ENCODE data around the gene RGS12. TPM values are rescaled to one million over a fixed set of nuclear protein-coding genes. Genes with fewer than 3 reads are reported as not detected.

The RGS12 gene
- total RNA-seq, 3 donors from 2014 or later, result 2.3 to 3.0 (median 2.5) TPM

DNA sequence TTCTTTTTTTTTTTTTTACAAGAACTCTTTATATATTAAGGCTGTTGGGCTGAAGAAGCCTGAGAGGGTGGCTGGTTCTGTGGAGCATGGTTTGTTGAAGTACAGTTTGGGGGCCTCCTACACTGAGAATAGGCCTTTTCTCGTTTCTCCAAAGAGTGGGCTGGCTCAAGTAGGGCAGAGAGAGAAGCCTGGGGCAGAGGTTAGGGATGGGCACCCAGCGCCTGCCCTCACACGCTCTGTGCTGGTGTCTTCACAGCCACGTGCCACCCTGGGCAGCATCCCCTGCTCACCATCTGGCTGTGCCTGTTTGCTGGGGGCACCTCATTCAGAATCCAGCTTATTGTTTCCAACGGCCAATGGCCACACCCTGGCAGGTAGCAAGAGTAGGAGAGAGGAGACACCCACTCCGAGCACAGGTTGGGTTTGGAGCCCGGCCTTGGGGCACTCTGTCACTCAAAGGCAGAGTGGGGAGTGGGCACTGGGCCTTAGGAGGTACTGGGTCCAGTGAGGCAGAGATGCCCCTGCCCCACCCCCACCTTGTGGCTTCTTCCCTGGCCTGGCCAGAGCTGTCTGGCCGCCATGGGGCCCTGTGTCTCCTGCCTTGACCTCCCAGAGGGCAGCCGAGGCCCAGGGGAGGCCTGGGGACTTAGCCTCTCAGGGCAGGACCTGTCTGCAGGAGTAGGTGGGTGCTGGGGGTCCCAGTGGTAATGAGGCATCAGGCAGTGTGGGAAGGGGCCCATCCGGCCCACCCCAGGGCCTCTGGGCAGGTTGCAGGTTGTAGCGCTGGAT is 40.9 kb upstream of the RGS12 start:
- no peak for ATAC-seq
- Mint-ChIP-seq H3K9me3 (no peaks in the 10 kb centered on the region), H3K36me3 (ENCODE audit: insufficient read depth) (no peaks in the 10 kb centered on the region), H3K27me3 (ENCODE audit: low read depth) (no peaks in the 10 kb centered on the region), H3K4me1 (ENCODE audit: low read depth) (no peaks in the 10 kb centered on the region), H3K4me3 (no peak overlapping the region)
- DNase-seq, result no peak

DNA sequence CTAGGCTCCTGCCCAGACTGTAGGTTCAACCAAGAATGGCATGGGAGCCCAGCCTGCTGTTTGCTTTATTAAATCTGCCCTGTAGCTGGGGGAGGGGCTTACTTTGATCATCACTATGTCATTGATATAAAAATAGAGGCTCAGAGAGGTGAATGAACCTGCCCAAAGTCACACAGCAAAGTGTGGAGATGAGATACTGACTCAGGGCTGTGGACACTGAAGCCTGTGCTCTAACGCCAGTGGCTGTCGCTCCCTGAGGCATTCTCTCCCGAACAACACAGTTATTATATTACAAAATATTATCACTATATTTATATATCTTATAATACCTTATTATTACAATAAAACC is 40.4 kb upstream of the RGS12 start:
- Mint-ChIP-seq H3K4me1 (ENCODE audit: low read depth) (no peaks in the 10 kb centered on the region), H3K4me3 (no peak overlapping the region), H3K27me3 (ENCODE audit: low read depth) (no peaks in the 10 kb centered on the region), H3K36me3 (ENCODE audit: insufficient read depth) (no peaks in the 10 kb centered on the region), H3K9me3 (no peaks in the 10 kb centered on the region)
- DNase-seq (no peak), ATAC-seq (no peak)

DNA sequence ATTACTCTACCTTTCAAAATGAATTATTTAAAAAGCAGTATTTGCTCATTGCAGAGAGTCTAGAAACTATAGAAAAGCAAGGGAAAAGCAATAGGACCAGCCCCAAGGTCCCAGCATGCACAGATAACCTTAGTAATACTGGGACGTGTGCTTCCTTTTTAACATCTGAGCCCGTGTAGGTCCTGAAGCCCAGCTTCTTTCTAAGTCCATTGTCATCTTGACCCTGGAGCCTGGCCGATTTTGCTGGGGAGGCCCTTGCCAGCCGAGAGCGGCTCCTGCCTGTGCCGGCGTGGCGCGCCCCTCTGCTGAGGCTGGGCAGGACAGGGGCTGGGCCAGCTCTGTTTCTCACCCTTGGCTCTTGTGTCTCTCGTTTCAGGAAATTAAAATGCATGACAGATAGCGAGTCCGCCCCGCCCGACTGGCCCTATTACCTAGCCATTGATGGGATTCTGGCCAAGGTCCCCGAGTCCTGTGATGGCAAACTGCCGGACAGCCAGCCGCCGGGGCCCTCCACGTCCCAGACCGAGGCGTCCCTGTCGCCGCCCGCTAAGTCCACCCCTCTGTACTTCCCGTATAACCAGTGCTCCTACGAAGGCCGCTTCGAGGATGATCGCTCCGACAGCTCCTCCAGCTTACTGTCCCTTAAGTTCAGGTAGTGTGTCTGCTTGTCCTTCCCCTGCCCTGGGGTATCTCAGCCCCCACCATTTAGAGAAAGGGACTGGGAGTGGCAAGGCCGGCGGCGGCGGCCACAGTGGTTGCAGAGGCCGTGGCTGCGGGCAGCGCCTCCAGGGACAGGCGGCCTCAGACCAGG is 39.8 kb upstream of the RGS12 start:
- H3K4me1 Mint-ChIP-seq (ENCODE audit: low read depth), result no peaks in the 10 kb centered on the region
- ATAC-seq (no peak), DNase-seq (peak; percentile 2)
- no peaks in the 10 kb centered on the region for H3K27me3 Mint-ChIP-seq (ENCODE audit: low read depth)
- H3K9me3 Mint-ChIP-seq, result no peaks in the 10 kb centered on the region
- H3K36me3 Mint-ChIP-seq (ENCODE audit: insufficient read depth), result no peaks in the 10 kb centered on the region
- no peak overlapping the region for H3K4me3 Mint-ChIP-seq

DNA sequence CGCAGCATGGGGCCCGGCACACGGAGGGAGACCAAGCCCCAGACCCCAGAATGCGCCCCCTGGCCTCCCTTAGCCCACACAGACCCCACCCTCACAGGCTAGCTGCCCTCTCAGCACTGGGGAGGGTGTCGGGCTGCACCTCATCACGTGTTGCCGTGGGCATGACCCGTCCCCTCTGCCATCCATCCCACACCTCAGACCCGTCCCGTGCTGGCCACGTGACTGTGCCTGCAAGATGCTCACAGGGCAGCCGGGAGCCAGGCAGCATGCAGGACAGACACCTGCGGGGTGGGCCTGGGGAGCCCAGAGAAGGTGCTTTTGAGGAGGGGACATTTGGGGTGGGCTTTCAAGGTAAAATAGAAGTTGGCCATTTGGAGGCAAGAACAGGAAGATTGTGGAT is 39.0 kb upstream of the RGS12 start:
- ATAC-seq (no peak), DNase-seq (peak; percentile 1)
- Mint-ChIP-seq H3K4me1 (ENCODE audit: low read depth) (no peaks in the 10 kb centered on the region), H3K36me3 (ENCODE audit: insufficient read depth) (no peaks in the 10 kb centered on the region), H3K9me3 (no peaks in the 10 kb centered on the region), H3K4me3 (no peak overlapping the region), H3K27me3 (ENCODE audit: low read depth) (no peaks in the 10 kb centered on the region)

DNA sequence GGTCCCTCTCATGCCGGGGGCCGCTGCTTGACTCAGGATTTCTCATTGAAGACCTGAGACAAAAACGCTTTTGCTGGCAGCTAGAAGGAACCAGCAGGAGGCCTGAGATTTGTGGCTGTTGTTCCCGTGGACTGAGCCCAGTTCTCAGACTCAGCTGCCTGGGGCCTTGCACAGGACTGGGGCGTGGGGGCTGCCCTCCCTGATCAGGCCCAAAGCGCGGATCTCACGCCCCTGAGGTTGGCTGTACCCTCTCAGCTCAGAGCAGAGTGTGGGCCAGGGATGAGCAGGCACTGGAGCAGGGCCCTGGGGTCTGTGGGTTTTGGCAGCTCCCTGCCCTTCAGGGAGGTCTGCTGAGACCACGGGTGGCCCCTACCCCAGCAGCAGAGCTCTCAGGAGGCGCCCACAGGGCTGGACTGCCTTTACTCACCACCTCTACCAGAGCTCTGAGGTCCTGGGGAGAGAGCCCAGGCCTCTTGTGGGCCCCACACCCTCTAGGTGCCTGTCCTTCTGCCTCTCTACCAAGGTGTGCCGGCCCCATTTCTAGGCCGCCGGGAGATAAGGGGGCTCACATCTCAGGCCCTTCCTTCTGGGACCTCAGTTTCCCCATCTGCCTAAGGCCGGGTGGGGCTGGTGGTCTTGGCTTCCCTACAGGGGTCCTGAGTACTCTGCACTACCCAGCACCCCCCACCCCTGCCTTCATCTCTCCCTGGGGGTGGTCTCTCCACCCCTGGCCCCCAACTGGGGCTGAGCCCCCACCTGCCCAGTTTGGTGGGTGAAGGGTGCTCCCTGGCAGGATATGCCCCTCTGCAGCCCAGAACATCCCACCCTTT is 38.3 kb upstream of the RGS12 start:
- Mint-ChIP-seq H3K9me3 (no peaks in the 10 kb centered on the region), H3K27me3 (ENCODE audit: low read depth) (no peaks in the 10 kb centered on the region), H3K4me1 (ENCODE audit: low read depth) (no peaks in the 10 kb centered on the region), H3K4me3 (no peak overlapping the region), H3K36me3 (ENCODE audit: insufficient read depth) (no peaks in the 10 kb centered on the region)
- ATAC-seq (no peak), DNase-seq (peak; percentile 1)

- Mint-ChIP-seq H3K9me3 (no peaks in the 10 kb centered on the region), H3K4me1 (ENCODE audit: low read depth) (no peaks in the 10 kb centered on the region), H3K27me3 (ENCODE audit: low read depth) (no peaks in the 10 kb centered on the region), H3K36me3 (ENCODE audit: insufficient read depth) (no peaks in the 10 kb centered on the region), H3K4me3 (no peak overlapping the region)
- DNase-seq, result no peak
- no peak for ATAC-seq
Observed at GRCh38 chr4:3255611-3256186, 37.1 kb upstream of the RGS12 start.

- no peak overlapping the region for H3K4me3 Mint-ChIP-seq
- H3K27me3 Mint-ChIP-seq (ENCODE audit: low read depth), result no peaks in the 10 kb centered on the region
- DNase-seq, result no peak
- H3K9me3 Mint-ChIP-seq, result no peaks in the 10 kb centered on the region
- no peaks in the 10 kb centered on the region for H3K4me1 Mint-ChIP-seq (ENCODE audit: low read depth)
- H3K36me3 Mint-ChIP-seq (ENCODE audit: insufficient read depth), result no peaks in the 10 kb centered on the region
- no peak for ATAC-seq
Observed at GRCh38 chr4:3256230-3257102, 36.4 kb upstream of the RGS12 start.

- ATAC-seq (no peak), DNase-seq (no peak)
- Mint-ChIP-seq H3K36me3 (ENCODE audit: insufficient read depth) (no peaks in the 10 kb centered on the region), H3K9me3 (no peaks in the 10 kb centered on the region), H3K27me3 (ENCODE audit: low read depth) (no peaks in the 10 kb centered on the region), H3K4me3 (no peak overlapping the region), H3K4me1 (ENCODE audit: low read depth) (no peaks in the 10 kb centered on the region)
Observed at GRCh38 chr4:3257103-3257555, 35.7 kb upstream of the RGS12 start.

DNA sequence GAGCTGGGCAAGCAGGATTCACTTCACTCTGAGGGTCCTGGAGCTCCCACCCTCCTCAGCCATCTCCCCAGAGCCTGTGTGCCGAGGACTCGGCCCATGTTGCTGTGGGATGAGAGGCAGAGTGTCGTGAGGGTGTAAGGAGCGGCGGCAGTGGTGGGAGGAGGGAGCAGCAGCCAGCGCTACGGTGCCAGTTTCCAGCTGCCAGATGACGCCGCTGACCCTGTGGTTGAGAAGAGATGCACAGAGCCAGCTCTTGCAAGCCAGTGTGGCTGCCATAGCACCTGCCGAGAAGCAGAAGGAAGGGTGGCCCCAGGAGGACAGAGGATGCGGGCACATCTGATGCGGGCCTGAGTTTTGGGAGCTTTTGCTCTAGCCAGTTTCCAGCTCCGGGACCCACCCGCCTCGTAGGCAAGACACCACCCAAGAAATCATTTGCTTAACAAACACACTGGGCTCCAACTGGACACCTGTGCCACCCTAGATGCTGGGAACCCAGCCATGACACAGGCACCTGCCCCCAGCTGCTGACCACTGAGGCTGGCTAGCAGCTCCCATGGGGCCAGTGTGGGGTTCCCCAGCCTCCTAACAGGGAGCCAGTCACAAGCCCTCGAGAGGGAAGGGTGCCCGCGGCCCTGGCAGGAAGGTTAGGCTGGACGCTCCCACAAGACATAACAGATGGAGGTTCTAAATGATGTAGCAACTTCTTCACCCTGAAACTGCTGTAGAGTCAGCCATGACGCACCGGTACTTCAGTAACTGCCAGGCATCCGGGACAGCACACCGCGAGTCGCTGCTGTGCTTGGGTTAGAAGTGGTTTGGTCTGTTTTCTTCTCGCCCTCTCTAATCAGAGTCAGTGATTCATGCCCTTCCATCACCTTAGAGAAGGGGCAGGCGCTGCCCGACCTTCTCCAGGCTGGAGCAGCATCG is 35.0 kb upstream of the RGS12 start:
- DNase-seq (no peak), ATAC-seq (no peak)
- no peaks in the 10 kb centered on the region for H3K27me3 Mint-ChIP-seq (ENCODE audit: low read depth)
- no peaks in the 10 kb centered on the region for H3K9me3 Mint-ChIP-seq
- H3K4me1 Mint-ChIP-seq (ENCODE audit: low read depth), result no peaks in the 10 kb centered on the region
- no peaks in the 10 kb centered on the region for H3K36me3 Mint-ChIP-seq (ENCODE audit: insufficient read depth)
- no peak overlapping the region for H3K4me3 Mint-ChIP-seq

DNA sequence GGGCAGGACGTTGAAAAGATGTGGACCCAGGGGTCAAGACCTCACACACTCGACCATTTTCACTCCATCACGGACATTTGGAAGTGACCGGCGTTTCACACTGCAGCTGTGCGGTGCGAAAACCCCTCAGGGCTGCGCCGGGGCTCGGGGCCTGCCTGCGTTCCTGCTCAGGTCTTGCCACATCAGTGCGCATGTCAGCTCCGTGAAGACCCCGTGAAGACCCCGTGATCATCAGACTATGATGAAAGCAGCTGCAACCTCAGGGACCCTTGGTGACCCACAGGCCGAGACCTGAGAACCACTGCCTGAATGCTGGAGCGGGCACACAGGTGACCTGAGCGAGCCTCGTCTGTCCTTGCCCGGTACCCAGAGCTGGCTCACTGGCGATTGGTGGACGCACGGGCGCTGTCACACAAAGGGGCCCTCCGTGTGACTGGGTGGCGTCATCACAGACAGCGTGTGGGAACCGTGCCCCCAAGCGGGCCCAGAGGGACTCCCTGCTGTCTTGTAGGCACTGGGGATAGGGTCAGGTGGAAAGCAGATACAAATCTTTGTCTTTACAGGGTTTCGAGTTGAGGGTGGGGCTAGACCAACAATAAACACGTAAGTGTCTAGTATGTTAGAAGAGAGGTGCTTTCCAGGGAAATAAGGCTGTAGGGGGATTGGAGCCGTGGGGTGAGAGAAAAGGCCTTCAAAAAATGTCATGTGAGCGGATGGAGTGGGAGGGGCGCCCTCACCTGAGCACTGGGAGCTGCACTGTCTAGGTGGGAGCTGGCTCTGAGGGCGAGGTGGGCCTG is 31.2 kb upstream of the RGS12 start:
- ATAC-seq (no peak), DNase-seq (no peak)
- Mint-ChIP-seq H3K4me3 (no peak overlapping the region), H3K36me3 (ENCODE audit: insufficient read depth) (no peaks in the 10 kb centered on the region), H3K9me3 (no peaks in the 10 kb centered on the region), H3K27me3 (ENCODE audit: low read depth) (no peaks in the 10 kb centered on the region), H3K4me1 (ENCODE audit: low read depth) (no peaks in the 10 kb centered on the region)

GRCh38 chr4:3262208-3263052 is 30.4 kb upstream of the RGS12 start:
- no peaks in the 10 kb centered on the region for H3K27me3 Mint-ChIP-seq (ENCODE audit: low read depth)
- H3K9me3 Mint-ChIP-seq, result no peaks in the 10 kb centered on the region
- H3K4me1 Mint-ChIP-seq (ENCODE audit: low read depth), result no peaks in the 10 kb centered on the region
- H3K4me3 Mint-ChIP-seq, result no peak overlapping the region
- ATAC-seq (no peak), DNase-seq (no peak)
- H3K36me3 Mint-ChIP-seq (ENCODE audit: insufficient read depth), result no peaks in the 10 kb centered on the region
